PC-9 (cell line): Measurements from ENCODE around the gene TMEM225B.

ENCODE experiments used
- EZH2 ChIP-seq: fragments of 200-600 bp; sonication (generic); IDR thresholded peaks from 2 replicates; pipeline ENCODE4 v1.8.0; 2017; ENCODE audit warnings: antibody characterized with exemption, low read depth
- TF ChIP-seq, protein P1 (sequence below): fragments of 200-600 bp; sonication (generic); conservative IDR thresholded peaks from 2 replicates; pipeline ENCODE4 v1.6.1; 2017; ENCODE audit warnings: mixed run types, antibody characterized with exemption, mild to moderate bottlenecking, moderate library complexity

DNA sequence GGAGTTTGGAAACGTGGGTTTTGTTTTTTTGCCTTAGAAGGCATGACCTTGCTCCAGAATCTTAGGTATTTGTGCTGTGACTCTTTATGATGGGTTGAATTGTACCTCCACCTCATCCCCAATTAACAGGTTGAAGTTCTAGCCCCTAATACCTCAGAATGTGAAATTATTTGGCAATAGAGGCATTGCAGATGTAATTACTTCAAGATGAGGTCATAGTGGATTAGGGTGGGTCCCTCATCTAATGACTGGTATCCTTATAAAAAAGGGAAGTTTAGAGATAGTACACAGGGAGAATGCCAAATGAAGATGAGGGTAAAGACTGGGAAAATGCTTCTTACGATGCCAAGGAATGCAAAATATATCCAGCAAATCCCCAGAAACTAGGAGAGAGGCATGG, 43.1 kb upstream of the TMEM225B start:
- TF ChIP-seq, protein P1, sequence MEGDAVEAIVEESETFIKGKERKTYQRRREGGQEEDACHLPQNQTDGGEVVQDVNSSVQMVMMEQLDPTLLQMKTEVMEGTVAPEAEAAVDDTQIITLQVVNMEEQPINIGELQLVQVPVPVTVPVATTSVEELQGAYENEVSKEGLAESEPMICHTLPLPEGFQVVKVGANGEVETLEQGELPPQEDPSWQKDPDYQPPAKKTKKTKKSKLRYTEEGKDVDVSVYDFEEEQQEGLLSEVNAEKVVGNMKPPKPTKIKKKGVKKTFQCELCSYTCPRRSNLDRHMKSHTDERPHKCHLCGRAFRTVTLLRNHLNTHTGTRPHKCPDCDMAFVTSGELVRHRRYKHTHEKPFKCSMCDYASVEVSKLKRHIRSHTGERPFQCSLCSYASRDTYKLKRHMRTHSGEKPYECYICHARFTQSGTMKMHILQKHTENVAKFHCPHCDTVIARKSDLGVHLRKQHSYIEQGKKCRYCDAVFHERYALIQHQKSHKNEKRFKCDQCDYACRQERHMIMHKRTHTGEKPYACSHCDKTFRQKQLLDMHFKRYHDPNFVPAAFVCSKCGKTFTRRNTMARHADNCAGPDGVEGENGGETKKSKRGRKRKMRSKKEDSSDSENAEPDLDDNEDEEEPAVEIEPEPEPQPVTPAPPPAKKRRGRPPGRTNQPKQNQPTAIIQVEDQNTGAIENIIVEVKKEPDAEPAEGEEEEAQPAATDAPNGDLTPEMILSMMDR = no peak
- TF ChIP-seq EZH2 = no peak
